GM12873 (cell line): ENCODE measurements around the gene MAX.

ENCODE experiments used
- TF ChIP-seq, protein P1 (sequence below): IDR thresholded peaks from 2 replicates; pipeline ENCODE4 v1.5.1; 2012; ENCODE audit warnings: low read depth, mild to moderate bottlenecking, moderate library complexity, low read length, control low read depth; ENCODE audit not compliant: insufficient read depth; ENCODE audit errors: missing control alignments

The MAX gene

DNA sequence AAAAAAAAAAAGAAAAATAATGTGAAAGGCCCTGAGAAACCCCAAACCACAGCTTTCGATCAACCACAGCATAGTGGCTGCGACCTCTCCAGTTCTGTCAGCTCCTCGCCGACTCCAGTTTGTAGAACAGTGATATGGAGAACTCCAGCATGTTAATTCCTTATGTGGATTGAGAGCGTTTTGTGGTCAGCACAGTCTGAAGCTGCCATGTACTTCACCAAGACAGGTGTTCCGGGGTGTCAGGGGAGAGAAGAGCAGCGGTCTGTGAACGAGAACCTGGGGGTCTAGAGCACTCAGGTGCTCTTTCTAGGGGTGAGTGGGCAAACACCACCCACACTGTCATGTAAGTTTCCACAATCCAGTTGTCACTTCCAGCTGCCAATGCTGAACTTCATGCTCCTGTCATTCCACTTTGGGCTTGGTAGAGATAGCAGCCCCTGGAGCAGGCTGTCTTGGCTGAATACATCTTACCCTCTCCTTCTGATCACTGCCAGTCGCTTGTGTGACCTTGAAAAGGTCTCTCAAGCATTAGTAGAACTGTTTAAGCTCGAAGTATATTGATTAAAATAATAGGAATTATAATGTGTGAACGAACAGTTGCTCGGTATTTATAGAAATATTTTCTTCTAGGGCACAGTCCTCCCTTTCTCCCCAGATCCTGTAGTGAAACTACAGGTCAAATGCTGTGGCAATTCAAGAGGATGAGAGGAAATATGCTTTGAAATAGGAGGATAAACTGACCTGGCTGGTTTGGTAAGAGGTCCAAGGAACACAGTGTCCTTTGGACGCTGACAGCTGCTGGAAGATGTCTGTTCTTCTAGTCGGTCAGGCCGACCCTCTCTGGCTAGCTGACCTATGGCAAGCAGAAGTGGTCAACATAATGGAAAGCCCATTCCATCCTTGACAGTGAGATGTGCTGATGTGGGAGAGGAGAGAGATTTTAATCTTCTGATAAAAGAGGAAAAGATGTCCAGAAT, 15.7 kb upstream of the MAX start:
- TF ChIP-seq, protein P1, sequence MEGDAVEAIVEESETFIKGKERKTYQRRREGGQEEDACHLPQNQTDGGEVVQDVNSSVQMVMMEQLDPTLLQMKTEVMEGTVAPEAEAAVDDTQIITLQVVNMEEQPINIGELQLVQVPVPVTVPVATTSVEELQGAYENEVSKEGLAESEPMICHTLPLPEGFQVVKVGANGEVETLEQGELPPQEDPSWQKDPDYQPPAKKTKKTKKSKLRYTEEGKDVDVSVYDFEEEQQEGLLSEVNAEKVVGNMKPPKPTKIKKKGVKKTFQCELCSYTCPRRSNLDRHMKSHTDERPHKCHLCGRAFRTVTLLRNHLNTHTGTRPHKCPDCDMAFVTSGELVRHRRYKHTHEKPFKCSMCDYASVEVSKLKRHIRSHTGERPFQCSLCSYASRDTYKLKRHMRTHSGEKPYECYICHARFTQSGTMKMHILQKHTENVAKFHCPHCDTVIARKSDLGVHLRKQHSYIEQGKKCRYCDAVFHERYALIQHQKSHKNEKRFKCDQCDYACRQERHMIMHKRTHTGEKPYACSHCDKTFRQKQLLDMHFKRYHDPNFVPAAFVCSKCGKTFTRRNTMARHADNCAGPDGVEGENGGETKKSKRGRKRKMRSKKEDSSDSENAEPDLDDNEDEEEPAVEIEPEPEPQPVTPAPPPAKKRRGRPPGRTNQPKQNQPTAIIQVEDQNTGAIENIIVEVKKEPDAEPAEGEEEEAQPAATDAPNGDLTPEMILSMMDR: no peak

DNA sequence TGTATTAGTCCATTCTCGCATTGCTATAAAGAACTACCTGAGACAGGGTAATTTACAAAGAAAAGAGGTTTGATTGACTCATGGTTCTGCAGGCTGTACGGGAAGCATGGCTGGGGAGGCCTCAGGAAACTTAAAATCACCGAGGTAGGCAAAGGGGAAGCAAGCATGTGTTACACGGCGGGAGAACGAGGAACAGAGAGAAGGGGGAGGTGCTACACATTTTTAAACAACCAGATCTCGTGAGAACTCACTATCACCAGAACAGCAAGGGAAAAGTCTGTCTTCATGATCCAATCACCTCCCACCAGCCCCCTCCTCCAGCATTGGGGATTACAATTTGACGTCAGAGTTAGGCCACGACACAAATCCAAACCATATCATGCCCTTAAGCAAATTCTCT, 13.3 kb upstream of the MAX start:
- TF ChIP-seq, protein P1: no peak

DNA sequence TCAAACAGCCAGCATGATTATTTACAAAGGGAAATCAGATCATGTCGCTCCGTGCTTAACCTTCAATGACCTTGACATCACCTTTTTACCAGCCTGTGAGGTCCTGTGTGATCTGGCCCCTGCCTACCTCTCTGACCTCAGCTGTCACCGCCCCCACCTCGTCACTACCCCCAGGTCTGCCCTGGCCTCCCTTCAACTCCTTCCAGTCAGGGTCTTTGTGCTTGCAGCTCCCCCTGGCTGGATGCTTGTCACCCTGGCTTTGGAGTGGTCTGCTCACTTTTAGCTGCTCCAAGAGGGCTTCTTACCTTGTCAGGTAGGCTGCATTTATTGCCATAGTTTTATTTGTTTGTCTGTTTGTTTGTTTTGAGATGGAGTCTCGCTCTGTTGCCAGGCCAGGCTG, 8.2 kb upstream of the MAX start:
- TF ChIP-seq, protein P1: no peak

DNA sequence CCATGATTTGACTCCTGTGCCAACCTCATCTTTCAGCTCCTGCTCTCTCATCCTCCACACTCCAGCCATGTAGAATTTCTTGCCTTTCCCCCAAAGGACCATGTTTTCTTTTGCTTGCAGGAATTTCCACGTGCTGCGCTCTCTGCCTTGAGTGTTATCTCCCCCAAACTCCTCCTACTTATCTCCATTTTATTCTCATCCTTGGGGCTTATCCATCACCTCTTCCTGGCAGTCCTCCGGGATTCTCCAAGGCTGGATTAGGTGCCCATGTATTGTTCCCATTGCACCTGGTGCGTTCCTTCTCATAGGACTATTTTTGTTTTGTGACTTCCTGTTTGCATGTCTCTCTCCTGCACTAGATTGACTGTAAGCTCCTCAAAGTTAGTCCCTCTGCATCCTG, 7.0 kb upstream of the MAX start:
- TF ChIP-seq, protein P1: no peak

DNA sequence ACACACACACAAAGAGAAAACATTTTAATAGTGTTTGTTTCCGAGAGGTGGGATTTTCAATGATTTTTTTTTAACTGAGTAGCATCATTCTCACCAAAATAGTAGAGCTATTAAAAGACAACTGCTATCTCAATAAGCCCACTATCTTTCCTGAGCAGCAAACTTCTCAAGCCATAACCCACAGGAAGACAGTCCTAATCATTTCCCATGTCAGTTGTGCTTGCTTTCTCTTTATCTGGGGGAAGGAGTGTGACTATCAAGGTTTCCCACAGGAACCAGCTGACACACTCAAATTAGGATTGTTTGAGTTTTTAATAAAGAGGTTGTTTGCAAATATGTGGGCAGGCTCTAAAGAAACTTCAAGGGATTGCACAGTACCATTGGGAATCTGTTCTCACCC, 4.9 kb upstream of the MAX start:
- TF ChIP-seq, protein P1: no peak

DNA sequence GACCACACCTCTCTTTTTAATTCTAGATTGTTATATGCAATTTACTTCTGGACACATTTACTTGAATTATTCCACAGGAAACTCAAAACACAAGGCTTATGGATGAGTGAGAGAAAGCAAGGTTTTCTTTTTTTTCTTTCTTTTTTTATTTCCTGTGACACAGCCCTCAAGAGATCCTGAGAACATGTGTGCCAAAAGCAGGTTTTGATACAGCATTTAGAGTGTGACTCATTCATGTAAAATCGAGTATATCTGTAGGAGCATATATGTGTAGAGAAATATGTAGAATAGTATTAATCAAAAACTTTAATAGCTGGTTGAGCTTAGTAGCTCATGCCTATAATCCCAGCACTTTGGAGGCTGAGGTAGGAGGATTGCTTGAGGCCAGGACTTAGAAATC, 4.4 kb upstream of the MAX start:
- TF ChIP-seq, protein P1: no peak

DNA sequence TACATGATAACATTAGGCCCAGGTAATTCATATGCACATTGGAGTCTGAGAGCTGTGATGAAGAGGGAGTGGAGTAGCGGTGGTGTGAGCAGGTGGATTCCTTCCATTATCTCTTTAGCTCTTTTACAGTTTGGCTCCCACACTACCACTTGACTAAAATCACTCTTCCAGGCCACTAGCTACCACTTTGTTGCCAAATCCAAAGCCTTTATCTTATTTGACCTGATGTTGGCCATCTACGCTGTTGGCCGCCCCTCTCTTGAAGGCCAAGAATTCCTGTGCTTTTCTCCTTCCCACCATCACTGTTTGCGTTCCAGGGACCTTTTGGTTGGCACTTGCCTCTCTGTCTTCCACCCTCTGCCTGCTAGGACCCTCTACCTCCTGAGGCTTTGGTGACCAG, 4.0 kb upstream of the MAX start:
- TF ChIP-seq, protein P1: no peak
